ENCODE results near the gene ZNF234.
"Not testable (repeated sequence)": the region's sequence is repeated elsewhere in the genome, so short reads cannot be mapped to it uniquely, and the experiment has no call there.

The ZNF234 gene

GRCh38 chr19:44196772-44197171 is 55.4 kb downstream of the ZNF234 start:
- H3K27me3 ChIP-seq (ENCODE audit: insufficient read depth, poor library complexity, severe bottlenecking) = no peaks in the 10 kb centered on the region
- no peak for DNase-seq (ENCODE audit: low spot score)
- no peak for TF ChIP-seq CTCF (IDR thresholded peaks at IDR 0.05; ENCODE audit: poor library complexity, severe bottlenecking)

GRCh38 chr19:44202470-44202869 is 61.1 kb downstream of the ZNF234 start:
- no peak for TF ChIP-seq CTCF (IDR thresholded peaks at IDR 0.05; ENCODE audit: poor library complexity, severe bottlenecking)
- Histone ChIP-seq H3K27ac (ENCODE audit: poor library complexity, severe bottlenecking) (no peak overlapping the region), H3K4me3 (ENCODE audit: severe bottlenecking) (no peak overlapping the region), H3K4me1 (ENCODE audit: insufficient read depth, poor library complexity, severe bottlenecking) (no peaks in the 10 kb centered on the region), H3K36me3 (ENCODE audit: low read depth) (no peaks in the 10 kb centered on the region), H3K27me3 (ENCODE audit: insufficient read depth, poor library complexity, severe bottlenecking) (no peaks in the 10 kb centered on the region), H3K9me3 (ENCODE audit: severe bottlenecking) (no peaks in the 10 kb centered on the region)
- ATAC-seq (ENCODE audit: low read depth) = no peak
- no peak for DNase-seq (ENCODE audit: low spot score)

More at GRCh38 chr19:44196772-44197171, 55.4 kb downstream of the ZNF234 start:
- Histone ChIP-seq H3K4me3 (ENCODE audit: severe bottlenecking) (no peak overlapping the region), H3K36me3 (ENCODE audit: low read depth) (no peaks in the 10 kb centered on the region), H3K4me1 (ENCODE audit: insufficient read depth, poor library complexity, severe bottlenecking) (no peaks in the 10 kb centered on the region), H3K27ac (ENCODE audit: poor library complexity, severe bottlenecking) (no peak overlapping the region), H3K9me3 (ENCODE audit: severe bottlenecking) (no peaks in the 10 kb centered on the region)
- ATAC-seq (ENCODE audit: low read depth) = no peak

- DNase-seq (ENCODE audit: low spot score) (no peak), ATAC-seq (ENCODE audit: low read depth) (no peak)
- peaks cover 1% of the 10 kb centered on the region for H3K4me1 ChIP-seq (ENCODE audit: insufficient read depth, poor library complexity, severe bottlenecking)
- H3K27ac ChIP-seq (ENCODE audit: poor library complexity, severe bottlenecking) = no peak overlapping the region
- H3K36me3 ChIP-seq (ENCODE audit: low read depth) = no peaks in the 10 kb centered on the region
- H3K9me3 ChIP-seq (ENCODE audit: severe bottlenecking) = no peaks in the 10 kb centered on the region
- no peak overlapping the region for H3K4me3 ChIP-seq (ENCODE audit: severe bottlenecking)
- TF ChIP-seq CTCF (IDR thresholded peaks at IDR 0.05; ENCODE audit: poor library complexity, severe bottlenecking) = no peak
- H3K27me3 ChIP-seq (ENCODE audit: insufficient read depth, poor library complexity, severe bottlenecking) = no peaks in the 10 kb centered on the region
Measured at GRCh38 chr19:44202974-44203373, 61.6 kb downstream of the ZNF234 start.

GRCh38 chr19:44203877-44204276 is 62.5 kb downstream of the ZNF234 start:
- not testable (repeated sequence) for H3K4me3 ChIP-seq (ENCODE audit: severe bottlenecking); ATAC-seq (ENCODE audit: low read depth); DNase-seq (ENCODE audit: low spot score); H3K4me1 ChIP-seq (ENCODE audit: insufficient read depth, poor library complexity, severe bottlenecking); H3K36me3 ChIP-seq (ENCODE audit: low read depth); H3K27me3 ChIP-seq (ENCODE audit: insufficient read depth, poor library complexity, severe bottlenecking); H3K27ac ChIP-seq (ENCODE audit: poor library complexity, severe bottlenecking); H3K9me3 ChIP-seq (ENCODE audit: severe bottlenecking)

GRCh38 chr19:44204772-44205171 is 63.4 kb downstream of the ZNF234 start:
- Histone ChIP-seq H3K4me3 (ENCODE audit: severe bottlenecking) (no peak overlapping the region), H3K27ac (ENCODE audit: poor library complexity, severe bottlenecking) (no peak overlapping the region), H3K9me3 (ENCODE audit: severe bottlenecking) (no peaks in the 10 kb centered on the region), H3K4me1 (ENCODE audit: insufficient read depth, poor library complexity, severe bottlenecking) (peaks cover 6% of the 10 kb centered on the region), H3K36me3 (ENCODE audit: low read depth) (no peaks in the 10 kb centered on the region), H3K27me3 (ENCODE audit: insufficient read depth, poor library complexity, severe bottlenecking) (no peaks in the 10 kb centered on the region)
- TF ChIP-seq CTCF (IDR thresholded peaks at IDR 0.05; ENCODE audit: poor library complexity, severe bottlenecking) = no peak
- DNase-seq (ENCODE audit: low spot score) (no peak), ATAC-seq (ENCODE audit: low read depth) (no peak)
